Natural killer cell (primary cell): ENCODE measurements around the gene CPB1. TPM values are rescaled to one million over a fixed set of nuclear protein-coding genes. Genes with fewer than 3 reads are reported as not detected.

Source experiments
- ATAC-seq, 3 donors: fragments of 150-1000 bp in 2 of 3; fragments of 200-7000 bp in 1 of 3; cut with Tn5 transposase; 1 replicate in 1 of 3; 2 replicates in 2 of 3; pipeline ENCODE4 v1.10.0; 2021; ENCODE audit warnings: mild to moderate bottlenecking in 2 of 3, moderate library complexity in 2 of 3
- DNase-seq, 2 donors: peaks; one replicate each; pipeline versions ENCODE4 v3.0.0 to v3.0.0-alpha.2; 2013 to 2021; ENCODE audit warnings: mixed read lengths in 1 of 2
- H3K27ac ChIP-seq: one replicate; pipeline ENCODE4 v1.5.1; 2013; ENCODE audit warnings: mild to moderate bottlenecking, low read length
- H3K27me3 ChIP-seq: one replicate; pipeline ENCODE4 v1.6.1; 2013; ENCODE audit warnings: low read length; ENCODE audit not compliant: control insufficient read depth, insufficient read depth
- H3K36me3 ChIP-seq: one replicate; pipeline ENCODE4 v1.6.1; 2013; ENCODE audit warnings: low read length; ENCODE audit not compliant: control insufficient read depth, insufficient read depth
- H3K4me1 ChIP-seq: one replicate; pipeline ENCODE4 v1.6.1; 2013; ENCODE audit warnings: low read length; ENCODE audit not compliant: control insufficient read depth, insufficient read depth
- H3K4me3 ChIP-seq: one replicate; pipeline ENCODE4 v1.5.1; 2013; ENCODE audit warnings: low read length
- H3K9me3 ChIP-seq: one replicate; pipeline ENCODE4 v1.6.1; 2013; ENCODE audit warnings: low read length; ENCODE audit not compliant: control insufficient read depth, insufficient read depth
- H3K27ac Mint-ChIP-seq, 2 donors: one replicate each; pipeline ENCODE4 v1.8.0; 2022; ENCODE audit warnings: mild to moderate bottlenecking in 2 of 2, mixed read lengths in 2 of 2, moderate library complexity in 1 of 2
- H3K27me3 Mint-ChIP-seq, 2 donors: one replicate each; pipeline ENCODE4 v1.8.0; 2022; ENCODE audit warnings: low read depth in 2 of 2, mixed read lengths in 2 of 2
- H3K36me3 Mint-ChIP-seq: one replicate; pipeline ENCODE4 v1.8.0; 2022; ENCODE audit warnings: mixed read lengths
- H3K4me1 Mint-ChIP-seq, 2 donors: one replicate each; pipeline ENCODE4 v1.8.0; 2022; ENCODE audit warnings: mixed read lengths in 2 of 2
- H3K4me3 Mint-ChIP-seq: one replicate; pipeline ENCODE4 v1.8.0; 2022; ENCODE audit warnings: mild to moderate bottlenecking, moderate library complexity, mixed read lengths
- H3K9me3 Mint-ChIP-seq, 2 donors: one replicate each; pipeline ENCODE4 v1.8.0; 2022; ENCODE audit warnings: mixed read lengths in 2 of 2
- WGBS: methylation state at CpG from one replicate; pipeline ENCODE4 v1.1.7; 2013; ENCODE audit warnings: missing lambda C conversion rate; ENCODE audit not compliant: insufficient coverage; 5-methylcytosine and 5-hydroxymethylcytosine counted together
- intact Hi-C: fragments of 100-400 bp; cut with micrococcal nuclease; formaldehyde crosslinking; loops from one replicate; pipeline ENCODE4 v1.14.2; 2022
- total RNA-seq, 4 donors: library from RNA; stranded (reverse); fragments of 120-200 nt in 1 of 4; gene quantifications; one replicate each; pipeline versions ENCODE4 v1.2.3 to v1.2.4, GENCODE V29; 2013 to 2022
- TF ChIP-seq, protein P1 (sequence below): fragments of 200-600 bp; IDR thresholded peaks from one replicate; pipeline ENCODE4 v1.8.0; 2022; ENCODE audit warnings: antibody characterized with exemption

The CPB1 gene
- total RNA-seq, 3 donors from 2014 or later (not counting 1 experiment from before 2014, with no cell fraction given): not detected

- intact Hi-C loops: no loop called here
- WGBS: no CpG with 5 or more reads among the region's 1 CpG
These were observed 27.2 kb upstream of the CPB1 start for GRCh38 chr3:148800414-148800813.

GRCh38 chr3:148809835-148810234, 17.8 kb upstream of the CPB1 start:
- ATAC-seq (no peak), DNase-seq (no peak)
- Mint-ChIP-seq H3K4me1 (no peaks in the 10 kb centered on the region), H3K36me3 (no peaks in the 10 kb centered on the region), H3K4me3 (no peak overlapping the region), H3K27ac (no peak overlapping the region), H3K27me3 (peaks cover 0 to 3% of the 10 kb centered on the region in 2 donors), H3K9me3 (no peaks in the 10 kb centered on the region)
- TF ChIP-seq, protein P1, sequence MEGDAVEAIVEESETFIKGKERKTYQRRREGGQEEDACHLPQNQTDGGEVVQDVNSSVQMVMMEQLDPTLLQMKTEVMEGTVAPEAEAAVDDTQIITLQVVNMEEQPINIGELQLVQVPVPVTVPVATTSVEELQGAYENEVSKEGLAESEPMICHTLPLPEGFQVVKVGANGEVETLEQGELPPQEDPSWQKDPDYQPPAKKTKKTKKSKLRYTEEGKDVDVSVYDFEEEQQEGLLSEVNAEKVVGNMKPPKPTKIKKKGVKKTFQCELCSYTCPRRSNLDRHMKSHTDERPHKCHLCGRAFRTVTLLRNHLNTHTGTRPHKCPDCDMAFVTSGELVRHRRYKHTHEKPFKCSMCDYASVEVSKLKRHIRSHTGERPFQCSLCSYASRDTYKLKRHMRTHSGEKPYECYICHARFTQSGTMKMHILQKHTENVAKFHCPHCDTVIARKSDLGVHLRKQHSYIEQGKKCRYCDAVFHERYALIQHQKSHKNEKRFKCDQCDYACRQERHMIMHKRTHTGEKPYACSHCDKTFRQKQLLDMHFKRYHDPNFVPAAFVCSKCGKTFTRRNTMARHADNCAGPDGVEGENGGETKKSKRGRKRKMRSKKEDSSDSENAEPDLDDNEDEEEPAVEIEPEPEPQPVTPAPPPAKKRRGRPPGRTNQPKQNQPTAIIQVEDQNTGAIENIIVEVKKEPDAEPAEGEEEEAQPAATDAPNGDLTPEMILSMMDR: no peak
- H3K27ac ChIP-seq: no peak overlapping the region
- no peaks in the 10 kb centered on the region for H3K9me3 ChIP-seq
- H3K4me3 ChIP-seq: no peak overlapping the region
- 62% methylated on average over 2 of the region's 2 CpGs for WGBS
- intact Hi-C loops: no loop called here
- H3K27me3 ChIP-seq: no peaks in the 10 kb centered on the region
- H3K36me3 ChIP-seq: no peaks in the 10 kb centered on the region
- no peaks in the 10 kb centered on the region for H3K4me1 ChIP-seq

More at GRCh38 chr3:148800414-148800813, 27.2 kb upstream of the CPB1 start:
- no peaks in the 10 kb centered on the region for H3K27me3 Mint-ChIP-seq
- no peak for DNase-seq
- Histone ChIP-seq H3K27me3 (no peaks in the 10 kb centered on the region), H3K27ac (no peak overlapping the region), H3K4me3 (no peak overlapping the region), H3K4me1 (no peaks in the 10 kb centered on the region), H3K9me3 (no peaks in the 10 kb centered on the region), H3K36me3 (no peaks in the 10 kb centered on the region)
- no peak for ATAC-seq
- no peak overlapping the region for H3K4me3 Mint-ChIP-seq
- H3K9me3 Mint-ChIP-seq: peaks cover 0 to 5% of the 10 kb centered on the region in 2 donors
- TF ChIP-seq, protein P1: no peak
- H3K4me1 Mint-ChIP-seq: no peaks in the 10 kb centered on the region
- H3K27ac Mint-ChIP-seq: no peak overlapping the region
- no peaks in the 10 kb centered on the region for H3K36me3 Mint-ChIP-seq

DNA sequence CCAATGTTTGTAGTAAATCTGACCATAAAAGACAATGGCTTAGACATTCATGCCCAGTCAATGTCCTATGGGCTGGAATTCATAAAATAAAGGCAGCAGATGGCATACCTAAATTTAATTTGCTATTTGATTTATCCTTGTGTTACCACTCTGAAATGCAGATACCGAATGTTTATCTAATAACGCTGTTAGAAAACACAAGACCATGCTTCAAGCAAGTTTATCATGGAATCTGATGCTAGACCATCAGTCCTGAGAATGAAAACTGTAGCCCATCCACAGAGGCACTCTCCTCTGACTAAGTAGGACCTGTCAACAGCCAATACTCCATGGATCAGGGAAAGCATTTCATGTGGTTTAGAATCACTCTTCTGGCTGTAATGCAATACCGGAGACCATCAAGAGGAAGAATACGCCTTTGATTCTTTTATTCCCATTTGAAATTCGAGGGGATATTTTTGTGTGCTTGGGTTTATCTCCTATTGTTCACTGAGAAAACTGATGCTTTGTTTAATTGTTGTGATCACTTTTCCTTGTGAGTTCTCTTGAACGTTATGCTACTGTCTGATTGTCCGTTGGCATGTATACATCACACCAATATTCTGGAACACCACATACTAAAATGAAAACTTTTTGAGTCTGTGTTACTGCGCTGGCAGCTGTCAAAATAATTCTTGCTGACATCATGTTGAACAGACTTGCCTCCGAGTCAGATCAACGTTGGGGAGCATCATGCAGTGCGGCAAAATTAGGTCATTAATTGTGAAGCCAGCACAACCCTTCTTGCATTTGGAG, 12.1 kb upstream of the CPB1 start:
- WGBS: 89% methylated on average over 11 of the region's 11 CpGs
- H3K4me1 ChIP-seq: no peaks in the 10 kb centered on the region
- intact Hi-C loops: no loop called here

More for the DNA sequence above, 12.1 kb upstream of the CPB1 start:
- no peak overlapping the region for H3K4me3 Mint-ChIP-seq
- H3K4me3 ChIP-seq: no peak overlapping the region
- TF ChIP-seq, protein P1: no peak
- H3K4me1 Mint-ChIP-seq: no peaks in the 10 kb centered on the region
- no peaks in the 10 kb centered on the region for H3K27me3 ChIP-seq
- ATAC-seq (no peak), DNase-seq (no peak)
- no peaks in the 10 kb centered on the region for H3K36me3 ChIP-seq
- H3K9me3 Mint-ChIP-seq: no peaks in the 10 kb centered on the region
- H3K27me3 Mint-ChIP-seq: peaks cover 6 to 8% of the 10 kb centered on the region in 2 donors
- no peak overlapping the region for H3K27ac Mint-ChIP-seq
- H3K9me3 ChIP-seq: no peaks in the 10 kb centered on the region
- H3K36me3 Mint-ChIP-seq: no peaks in the 10 kb centered on the region
- no peak overlapping the region for H3K27ac ChIP-seq
